GOT3 (cell line): ENCODE measurements around the gene ABL1.
"Not testable (repeated sequence)": the region's sequence is repeated elsewhere in the genome, so short reads cannot be mapped to it uniquely, and the experiment has no call there.

Experiments
- DNase-seq: peaks from one replicate; lab custom pipeline; 2025; ENCODE audit warnings: mixed read lengths; lab: John Stamatoyannopoulos, UW

Gene ABL1

DNA sequence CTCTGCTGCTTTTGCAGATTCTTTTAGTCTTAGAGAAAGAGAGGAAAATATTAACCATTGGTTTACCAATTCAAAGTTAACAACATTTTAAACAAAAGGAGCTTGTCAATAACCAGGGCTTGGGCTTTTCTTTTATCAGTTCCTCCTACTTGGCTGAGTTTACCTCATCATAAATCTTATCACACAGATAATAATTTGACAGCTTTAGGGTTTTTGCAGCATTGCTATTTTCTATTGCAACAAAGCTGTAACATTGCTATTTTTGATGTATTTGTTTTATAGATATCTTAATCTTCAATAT is 9.8 kb upstream of the ABL1 start:
- DNase-seq, result no peak

- no peak for DNase-seq
Measured at GRCh38 chr9:130825809-130826208, 9.2 kb upstream of the ABL1 start.

DNA sequence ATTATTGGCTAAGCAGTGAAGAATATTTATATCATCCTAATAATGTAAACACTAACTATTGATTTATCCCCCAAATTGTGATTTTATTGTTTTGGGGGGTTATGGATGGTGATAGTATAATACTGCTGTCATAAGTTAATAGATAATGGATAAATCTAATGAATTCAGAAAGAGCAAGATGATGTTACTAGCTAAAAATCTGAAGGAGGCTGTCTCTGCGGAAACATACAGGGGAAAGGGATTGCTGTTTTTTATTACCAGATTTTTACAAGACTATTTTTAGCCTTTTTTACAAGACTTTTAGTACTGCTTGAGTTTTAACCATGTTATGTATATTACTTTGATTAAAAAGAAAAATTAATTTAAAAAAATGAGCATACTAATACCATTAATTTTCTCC is 5.3 kb upstream of the ABL1 start:
- DNase-seq, result no peak

DNA sequence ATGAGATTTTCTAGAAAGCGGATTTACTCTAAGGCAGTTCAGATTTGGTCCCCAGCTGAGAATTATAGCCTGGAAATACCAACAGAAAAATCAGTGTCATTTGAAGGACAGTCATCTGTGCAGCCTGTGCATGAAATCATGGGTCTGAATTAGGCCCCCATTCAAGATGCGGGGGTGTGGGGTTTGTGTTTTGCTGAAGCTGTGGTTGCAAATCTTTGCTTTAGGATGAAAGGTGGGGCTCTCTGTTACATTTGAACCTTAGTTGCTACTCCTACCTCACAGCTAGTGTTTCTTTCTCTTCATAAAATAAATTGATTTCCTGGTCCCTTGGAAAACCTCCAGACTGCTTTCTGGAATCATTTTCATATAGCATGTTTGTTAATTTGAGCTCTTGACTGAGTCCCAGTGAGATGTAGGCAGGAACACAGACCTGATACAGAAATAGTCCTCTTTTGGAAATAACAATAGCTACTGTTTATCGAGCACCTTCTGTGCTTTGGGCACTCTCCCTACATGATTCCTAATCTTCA is 4.8 kb upstream of the ABL1 start:
- no peak for DNase-seq

DNA sequence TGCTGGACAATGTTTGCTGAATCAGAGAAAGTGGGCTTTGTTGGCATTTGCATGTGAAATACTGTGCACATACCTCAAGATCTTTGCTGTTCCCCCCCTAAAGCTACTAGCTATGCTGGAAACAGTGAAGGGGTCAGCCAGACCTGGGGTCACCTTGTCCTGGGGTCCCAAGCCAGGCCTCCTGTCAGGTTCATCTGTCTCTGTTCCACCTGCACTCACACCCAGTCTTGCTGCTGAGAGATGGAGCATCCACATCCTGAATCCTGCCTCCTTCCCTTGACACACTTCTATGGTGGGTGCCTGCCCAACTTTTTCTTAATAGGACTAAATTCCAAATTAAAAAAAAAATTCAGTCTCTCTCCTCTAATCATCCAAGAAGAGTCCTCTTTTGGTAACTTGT is 4.0 kb upstream of the ABL1 start:
- no peak for DNase-seq

- no peak for DNase-seq
Measured at GRCh38 chr9:130833031-130833990, 1.7 kb upstream of the ABL1 start.

DNA sequence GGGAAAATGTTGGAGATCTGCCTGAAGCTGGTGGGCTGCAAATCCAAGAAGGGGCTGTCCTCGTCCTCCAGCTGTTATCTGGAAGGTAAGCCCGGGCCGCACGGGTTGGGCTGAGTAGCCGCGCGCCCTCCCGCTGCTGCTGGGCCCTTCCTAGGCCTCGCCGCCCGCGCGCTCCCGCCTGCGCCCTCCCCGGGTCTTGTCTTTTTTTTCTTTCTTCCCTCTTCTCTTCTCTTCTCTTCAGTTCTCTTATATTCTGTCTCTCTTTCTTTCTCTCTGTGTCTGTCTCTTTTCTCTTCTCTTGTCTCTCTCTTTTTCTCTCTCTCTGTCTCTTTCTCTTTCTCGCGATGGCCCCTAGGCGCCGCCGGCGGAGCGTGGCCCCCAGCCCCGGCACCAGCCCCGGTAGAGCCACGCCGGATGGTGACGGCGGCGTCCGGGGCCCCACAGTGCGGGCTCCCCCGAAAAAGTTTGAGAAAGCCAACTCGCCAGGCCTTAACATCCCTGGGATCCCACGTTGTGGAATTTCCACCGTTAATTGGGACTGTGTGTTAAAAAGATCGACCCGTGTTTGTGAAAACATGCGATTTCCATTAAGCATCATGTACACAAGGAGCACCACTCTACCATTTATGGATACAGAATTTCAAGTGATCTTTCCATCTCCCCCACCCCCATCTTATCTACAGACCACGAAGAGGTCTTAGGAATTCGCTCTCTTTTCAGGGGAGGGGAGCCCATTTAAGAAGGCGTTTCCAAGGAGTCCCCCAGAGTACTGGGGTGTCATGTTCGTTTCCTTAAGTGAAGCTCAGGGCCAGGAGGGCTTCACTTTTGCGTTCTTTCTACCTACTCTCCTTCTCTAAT is 616 bp downstream of the ABL1 start:
- no peak for DNase-seq

DNA sequence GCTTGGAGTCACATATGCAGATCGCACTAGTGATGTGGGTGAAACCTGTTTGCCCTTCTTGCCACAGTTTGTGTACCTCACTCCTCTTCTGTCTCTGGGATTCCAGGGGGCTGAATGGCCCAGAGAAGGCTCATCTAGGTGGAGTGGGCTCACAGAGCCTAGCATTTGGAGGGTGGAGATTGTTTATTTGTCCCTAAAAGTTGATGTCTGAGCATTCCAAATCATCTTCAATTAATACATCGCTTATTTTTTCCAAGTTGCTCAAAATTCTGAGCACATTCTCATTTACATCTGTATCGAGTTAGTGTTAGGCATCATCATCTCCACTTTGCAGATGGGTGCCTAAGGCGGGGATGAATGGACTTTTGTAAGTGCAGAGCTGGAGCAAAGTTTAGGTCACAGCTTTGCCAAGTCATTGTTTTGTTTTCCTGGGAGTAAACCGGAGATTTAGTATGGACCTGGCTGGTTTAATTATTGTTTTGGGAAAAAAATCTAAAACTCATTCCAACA is 2.0 kb downstream of the ABL1 start:
- DNase-seq, result no peak

- DNase-seq, result no peak
Measured at GRCh38 chr9:130837643-130838042, 2.6 kb downstream of the ABL1 start.

DNA sequence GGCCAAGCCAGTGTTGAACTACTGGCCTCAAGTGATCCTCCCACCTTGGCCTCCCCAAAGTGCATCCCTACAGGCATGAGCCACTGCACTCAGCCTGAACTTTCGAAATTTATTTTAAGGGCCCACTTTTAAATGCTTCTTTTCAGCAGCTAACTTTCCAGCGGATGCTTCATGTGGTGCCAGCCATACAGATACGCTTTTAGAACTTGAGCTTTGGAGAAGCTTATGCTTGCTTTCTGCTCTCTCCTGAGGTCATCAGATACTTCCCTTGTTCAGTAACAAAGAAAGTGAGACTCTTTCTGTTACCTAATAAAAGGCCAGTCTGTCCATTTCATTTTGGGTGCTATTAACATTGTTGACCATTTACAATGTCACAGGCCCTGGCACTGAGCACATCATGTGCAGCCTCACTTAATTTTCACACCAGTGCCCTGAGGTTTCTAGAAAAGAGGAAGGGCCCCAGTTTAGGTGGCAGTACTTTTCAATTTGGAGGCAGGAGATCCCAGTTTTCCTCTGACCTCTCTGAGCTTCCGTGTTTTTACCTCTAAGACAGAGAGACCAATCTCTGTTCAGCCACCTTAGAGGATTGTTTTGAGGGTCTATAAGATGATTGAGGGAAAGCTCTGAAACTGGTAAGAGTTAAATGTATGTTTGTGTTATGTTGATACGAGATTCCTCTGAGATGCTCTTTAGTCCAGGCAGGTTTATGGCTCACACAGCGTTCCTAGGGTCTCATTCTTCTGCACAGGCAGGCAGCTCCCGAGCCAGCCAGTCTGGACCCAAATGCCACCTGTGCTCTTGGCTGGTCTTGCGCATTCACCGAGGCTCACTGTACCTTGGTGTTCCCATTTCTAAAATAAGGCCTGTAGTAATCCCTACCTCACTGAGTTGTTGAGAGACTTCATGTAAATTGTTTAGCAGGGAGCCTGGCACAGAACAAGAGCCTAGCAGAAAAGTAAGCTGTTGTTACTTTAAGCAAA is 4.4 kb downstream of the ABL1 start:
- no peak for DNase-seq

- no peak for DNase-seq
Measured at GRCh38 chr9:130842545-130842944, 7.5 kb downstream of the ABL1 start.

DNA sequence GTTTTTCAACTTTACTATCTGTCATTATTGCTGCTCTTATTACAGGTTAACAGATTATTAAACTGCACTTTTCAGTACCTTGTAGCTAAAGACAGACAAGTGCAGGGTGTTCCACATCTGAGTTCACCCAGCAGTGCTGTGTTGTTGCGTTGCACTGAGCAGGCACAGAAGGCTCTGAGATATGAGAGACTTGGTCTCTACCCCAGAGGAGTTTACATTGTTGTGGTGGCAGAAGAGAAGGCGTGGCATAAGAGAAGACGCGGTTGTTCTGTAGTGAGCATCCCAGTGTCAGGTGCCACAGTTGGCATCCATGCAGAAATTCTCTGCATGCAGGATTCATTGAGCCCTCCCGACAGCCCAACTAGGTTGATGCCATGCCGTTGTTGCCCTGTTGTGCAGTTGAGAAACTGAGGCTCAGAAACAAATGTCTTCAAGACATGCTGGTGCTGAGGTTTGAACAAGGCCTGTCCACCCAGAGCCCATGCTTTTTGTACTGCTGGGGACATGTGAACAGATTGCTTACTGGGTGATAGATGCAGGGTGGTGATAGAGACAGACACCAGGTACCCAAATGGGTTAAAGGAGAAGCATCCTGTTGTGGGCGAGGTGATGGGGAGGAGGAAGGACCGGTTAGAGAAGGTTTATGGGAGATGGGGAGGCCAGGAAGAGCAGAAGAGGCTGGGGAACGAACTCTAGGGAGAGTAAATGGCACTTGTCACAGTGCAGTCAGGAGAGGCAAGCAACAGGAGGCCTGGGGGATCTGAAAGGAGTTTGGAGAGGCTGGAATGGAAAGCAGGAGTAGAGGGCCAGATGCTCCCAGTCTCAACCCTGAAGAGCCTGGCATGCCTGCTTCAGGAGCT is 8.2 kb downstream of the ABL1 start:
- no peak for DNase-seq

- DNase-seq, result no peak
Measured at GRCh38 chr9:130844044-130844451, 9.0 kb downstream of the ABL1 start.

DNA sequence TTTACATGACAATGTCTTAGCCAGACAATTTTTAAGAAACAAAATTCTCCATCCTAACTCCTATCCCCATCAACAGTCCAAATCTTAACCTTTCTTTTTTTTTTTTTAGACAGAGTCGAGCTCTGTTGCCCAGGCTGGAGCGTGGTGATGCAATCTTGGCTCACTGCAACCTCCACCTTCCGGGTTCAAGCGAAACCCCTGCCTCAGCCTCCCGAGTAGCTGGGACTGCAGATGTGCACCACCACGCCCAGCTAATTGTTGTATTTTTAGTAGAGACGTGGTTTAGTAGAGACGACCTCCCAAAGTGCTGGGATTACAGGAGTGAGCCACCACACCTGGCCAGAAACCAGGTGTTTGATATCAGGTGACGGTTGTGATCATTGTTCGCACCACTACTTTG is 10.2 kb downstream of the ABL1 start:
- no peak for DNase-seq

- no peak for DNase-seq
Measured at GRCh38 chr9:130845901-130846481, 10.9 kb downstream of the ABL1 start.

- no peak for DNase-seq
Measured at GRCh38 chr9:130846487-130847305, 11.6 kb downstream of the ABL1 start.

GRCh38 chr9:130847306-130848217 is 12.5 kb downstream of the ABL1 start:
- peak; percentile 34 for DNase-seq

GRCh38 chr9:130848514-130848913 is 13.5 kb downstream of the ABL1 start:
- DNase-seq, result not testable (repeated sequence)
